RWPE2 (cell line): ENCODE results near the gene DLGAP4.
A peak's percentile ranks its signal among the peaks of the same experiment; 100 is the strongest.

Experiments used
- ATAC-seq: fragments of 200-7000 bp; cut with Tn5 transposase; 3 replicates; pipeline ENCODE4 v1.9.1; 2021; ENCODE audit warnings: low read depth
- DNase-seq: peaks from one replicate; pipeline ENCODE4 v3.0.0-alpha.2; 2020; ENCODE audit warnings: low spot score
- H3K27ac ChIP-seq: fragments of 450-650 bp; 2 replicates; pipeline ENCODE4 v1.5.1; 2017; ENCODE audit warnings: mild to moderate bottlenecking; ENCODE audit not compliant: poor library complexity, severe bottlenecking
- H3K27me3 ChIP-seq: fragments of 250-450 bp; sonication (Bioruptor Pico); 2 replicates; pipeline ENCODE4 v1.5.1; 2021; ENCODE audit warnings: mild to moderate bottlenecking, moderate library complexity; ENCODE audit not compliant: insufficient read depth, poor library complexity, severe bottlenecking
- H3K36me3 ChIP-seq: fragments of 250-450 bp; sonication (Bioruptor Pico); 2 replicates; pipeline ENCODE4 v1.5.1; 2020; ENCODE audit warnings: low read depth, mild to moderate bottlenecking, moderate library complexity
- H3K4me1 ChIP-seq: fragments of 250-450 bp; sonication (Bioruptor Pico); 2 replicates; pipeline ENCODE4 v1.5.1; 2021; ENCODE audit warnings: mild to moderate bottlenecking, moderate library complexity; ENCODE audit not compliant: insufficient read depth, poor library complexity, severe bottlenecking
- H3K4me3 ChIP-seq: fragments of 250-450 bp; sonication (Bioruptor Pico); 2 replicates; pipeline ENCODE4 v1.5.1; 2021; ENCODE audit warnings: mild to moderate bottlenecking, moderate library complexity; ENCODE audit not compliant: severe bottlenecking
- H3K9me3 ChIP-seq: fragments of 250-450 bp; sonication (Bioruptor Pico); 2 replicates; pipeline ENCODE4 v1.5.1; 2021; ENCODE audit warnings: mild to moderate bottlenecking, moderate library complexity; ENCODE audit not compliant: severe bottlenecking
- CTCF ChIP-seq: fragments of 450-650 bp; IDR thresholded peaks from one replicate; pipeline ENCODE4 v1.5.1; 2017; ENCODE audit warnings: mild to moderate bottlenecking, moderate library complexity; ENCODE audit not compliant: poor library complexity, severe bottlenecking

DLGAP4 gene

GRCh38 chr20:36439040-36439730 is 133.0 kb downstream of the DLGAP4 start:
- H3K27ac ChIP-seq, result no peak overlapping the region
- no peak overlapping the region for H3K4me3 ChIP-seq
- DNase-seq (peak; percentile 90), ATAC-seq (peak; percentile 60)
- H3K9me3 ChIP-seq, result no peaks in the 10 kb centered on the region
- no peaks in the 10 kb centered on the region for H3K36me3 ChIP-seq
- no peaks in the 10 kb centered on the region for H3K4me1 ChIP-seq
- H3K27me3 ChIP-seq, result no peaks in the 10 kb centered on the region
- peak; percentile 100 for TF ChIP-seq CTCF

GRCh38 chr20:36439731-36440072 is 133.6 kb downstream of the DLGAP4 start:
- no peak for ATAC-seq
- Histone ChIP-seq H3K4me1 (no peaks in the 10 kb centered on the region), H3K9me3 (no peaks in the 10 kb centered on the region), H3K27ac (no peak overlapping the region), H3K4me3 (no peak overlapping the region), H3K27me3 (no peaks in the 10 kb centered on the region), H3K36me3 (no peaks in the 10 kb centered on the region)
- no peak for DNase-seq
- TF ChIP-seq CTCF, result peak; percentile 89

- no peaks in the 10 kb centered on the region for H3K36me3 ChIP-seq
- no peaks in the 10 kb centered on the region for H3K27me3 ChIP-seq
- TF ChIP-seq CTCF, result no peak
- no peak overlapping the region for H3K27ac ChIP-seq
- no peak overlapping the region for H3K4me3 ChIP-seq
- ATAC-seq, result no peak
- peak; percentile 85 for DNase-seq
- no peaks in the 10 kb centered on the region for H3K9me3 ChIP-seq
- H3K4me1 ChIP-seq, result no peaks in the 10 kb centered on the region
Observed at GRCh38 chr20:36440370-36441026, 134.4 kb downstream of the DLGAP4 start.

- DNase-seq, result no peak
- Histone ChIP-seq H3K36me3 (no peaks in the 10 kb centered on the region), H3K4me1 (no peaks in the 10 kb centered on the region), H3K4me3 (no peak overlapping the region), H3K9me3 (no peaks in the 10 kb centered on the region), H3K27me3 (no peaks in the 10 kb centered on the region), H3K27ac (no peak overlapping the region)
- no peak for TF ChIP-seq CTCF
- ATAC-seq, result no peak
Observed at GRCh38 chr20:36441027-36441414, 134.9 kb downstream of the DLGAP4 start.

- ATAC-seq (no peak), DNase-seq (no peak)
- TF ChIP-seq CTCF, result no peak
- Histone ChIP-seq H3K27ac (no peak overlapping the region), H3K27me3 (no peaks in the 10 kb centered on the region), H3K4me1 (no peaks in the 10 kb centered on the region), H3K36me3 (no peaks in the 10 kb centered on the region), H3K4me3 (no peak overlapping the region), H3K9me3 (no peaks in the 10 kb centered on the region)
Observed at GRCh38 chr20:36441416-36441815, 135.3 kb downstream of the DLGAP4 start.
